ENCODE data around the gene GRAP2.

The GRAP2 gene

GRCh38 chr22:39926753-39927152 is 25.9 kb downstream of the GRAP2 start:
- peak; percentile 77 for DNase-seq

- DNase-seq: peak; percentile 70
Measured at GRCh38 chr22:39927544-39927943, 26.7 kb downstream of the GRAP2 start.

GRCh38 chr22:39928536-39929520 is 27.9 kb downstream of the GRAP2 start:
- peak; percentile 54 for DNase-seq

GRCh38 chr22:39931251-39931650 is 30.4 kb downstream of the GRAP2 start:
- DNase-seq: peak; percentile 50

GRCh38 chr22:39932166-39932565 is 31.3 kb downstream of the GRAP2 start:
- DNase-seq: no peak

GRCh38 chr22:39932918-39933649 is 32.2 kb downstream of the GRAP2 start:
- no peak for DNase-seq

GRCh38 chr22:39933741-39934140 is 32.9 kb downstream of the GRAP2 start:
- no peak for DNase-seq

GRCh38 chr22:39935116-39935515 is 34.2 kb downstream of the GRAP2 start:
- DNase-seq: no peak

- no peak for DNase-seq
Measured at GRCh38 chr22:39935612-39936011, 34.7 kb downstream of the GRAP2 start.

GRCh38 chr22:39936523-39937145 is 35.8 kb downstream of the GRAP2 start:
- DNase-seq: no peak

- no peak for DNase-seq
Measured at GRCh38 chr22:39937906-39938305, 37.0 kb downstream of the GRAP2 start.

GRCh38 chr22:39938509-39939111 is 37.7 kb downstream of the GRAP2 start:
- DNase-seq: no peak

- no peak for DNase-seq
Measured at GRCh38 chr22:39939830-39940229, 38.9 kb downstream of the GRAP2 start.

GRCh38 chr22:39940757-39941305 is 39.9 kb downstream of the GRAP2 start:
- no peak for DNase-seq

- DNase-seq: no peak
Measured at GRCh38 chr22:39941601-39942000, 40.7 kb downstream of the GRAP2 start.

GRCh38 chr22:39942439-39943230 is 41.8 kb downstream of the GRAP2 start:
- DNase-seq: no peak

- no peak for DNase-seq
Measured at GRCh38 chr22:39943337-39943736, 42.5 kb downstream of the GRAP2 start.

- DNase-seq: no peak
Measured at GRCh38 chr22:39943953-39944872, 43.3 kb downstream of the GRAP2 start.

GRCh38 chr22:39946126-39946502 is 45.2 kb downstream of the GRAP2 start:
- DNase-seq: no peak

GRCh38 chr22:39946503-39947219 is 45.8 kb downstream of the GRAP2 start:
- no peak for DNase-seq
